Measurements from ENCODE around the gene USP14. TPM values are rescaled to one million over a fixed set of nuclear protein-coding genes. Genes with fewer than 3 reads are reported as not detected.

Gene USP14
- total and polyA plus RNA-seq, 4 donors: 22.8 to 41.2 (median 31.7) TPM

GRCh38 chr18:156514-157230 is 1.7 kb upstream of the USP14 start:
- 95 to 96% methylated on average over 6 of the region's 6 CpGs for WGBS, 2 donors
- DNase-seq: no peak
- H3K4me1 ChIP-seq (ENCODE audit: control insufficient read depth in 5 of 5, insufficient read depth in 5 of 5, low read length in 5 of 5): peaks cover 0 to 5% (median 2%) of the 10 kb centered on the region in 5 donors
- no peaks in the 10 kb centered on the region for H3K27me3 ChIP-seq (ENCODE audit: control insufficient read depth in 3 of 3, insufficient read depth in 3 of 3, low read length in 2 of 3)
- no peaks in the 10 kb centered on the region for H3K36me3 ChIP-seq (ENCODE audit: control insufficient read depth in 4 of 4, insufficient read depth in 4 of 4, low read length in 4 of 4)
- H3K4me3 ChIP-seq: no peak overlapping the region
- no peak for TF ChIP-seq CTCF (IDR thresholded peaks at IDR 0.05; ENCODE audit: control extremely low read depth, extremely low read depth)
- no peak overlapping the region for H3K27ac ChIP-seq (ENCODE audit: low read depth in 1 of 2, low read length in 1 of 2)
- H3K9ac ChIP-seq (ENCODE audit: insufficient read depth in 1 of 2, low read length in 2 of 2): no peak overlapping the region
- no peak for ATAC-seq (ENCODE audit: insufficient read depth, low FRiP score)
- H3K9me3 ChIP-seq (ENCODE audit: control insufficient read depth in 4 of 4, insufficient read depth in 3 of 4, low read length in 3 of 4): no peaks in the 10 kb centered on the region

GRCh38 chr18:159037-159652 is 788 bp downstream of the USP14 start:
- ATAC-seq (ENCODE audit: insufficient read depth, low FRiP score) (no peak), DNase-seq (peak; percentile 18 to 36 (median 19))
- Histone ChIP-seq H3K4me1 (ENCODE audit: control insufficient read depth in 5 of 5, insufficient read depth in 5 of 5, low read length in 5 of 5) (peaks cover 0 to 5% (median 2%) of the 10 kb centered on the region in 5 donors), H3K9ac (ENCODE audit: insufficient read depth in 1 of 2, low read length in 2 of 2) (peak overlapping the region; percentile 74 to 86), H3K27ac (ENCODE audit: low read depth in 1 of 2, low read length in 1 of 2) (peak overlapping the region; percentile 81 to 95), H3K36me3 (ENCODE audit: control insufficient read depth in 4 of 4, insufficient read depth in 4 of 4, low read length in 4 of 4) (no peaks in the 10 kb centered on the region), H3K4me3 (peak overlapping the region; percentile 96), H3K27me3 (ENCODE audit: control insufficient read depth in 3 of 3, insufficient read depth in 3 of 3, low read length in 2 of 3) (no peaks in the 10 kb centered on the region), H3K9me3 (ENCODE audit: control insufficient read depth in 4 of 4, insufficient read depth in 3 of 4, low read length in 3 of 4) (no peaks in the 10 kb centered on the region)
- WGBS, 2 donors: 3% methylated on average over 23 of the region's 23 CpGs
- no peak for TF ChIP-seq CTCF (IDR thresholded peaks at IDR 0.05; ENCODE audit: control extremely low read depth, extremely low read depth)

GRCh38 chr18:159933-160332 is 1.6 kb downstream of the USP14 start:
- peaks cover 0 to 4% (median under 1%) of the 10 kb centered on the region in 4 donors for H3K36me3 ChIP-seq (ENCODE audit: control insufficient read depth in 4 of 4, insufficient read depth in 4 of 4, low read length in 4 of 4)
- H3K9me3 ChIP-seq (ENCODE audit: control insufficient read depth in 4 of 4, insufficient read depth in 3 of 4, low read length in 3 of 4): no peaks in the 10 kb centered on the region
- no peak overlapping the region for H3K9ac ChIP-seq (ENCODE audit: insufficient read depth in 1 of 2, low read length in 2 of 2)
- no peak for DNase-seq
- H3K27ac ChIP-seq (ENCODE audit: low read depth in 1 of 2, low read length in 1 of 2): no peak overlapping the region
- H3K4me1 ChIP-seq (ENCODE audit: control insufficient read depth in 5 of 5, insufficient read depth in 5 of 5, low read length in 5 of 5): peaks cover 0 to 5% (median 2%) of the 10 kb centered on the region in 5 donors
- H3K4me3 ChIP-seq: no peak overlapping the region
- no peak for ATAC-seq (ENCODE audit: insufficient read depth, low FRiP score)
- no peaks in the 10 kb centered on the region for H3K27me3 ChIP-seq (ENCODE audit: control insufficient read depth in 3 of 3, insufficient read depth in 3 of 3, low read length in 2 of 3)
- TF ChIP-seq CTCF (IDR thresholded peaks at IDR 0.05; ENCODE audit: control extremely low read depth, extremely low read depth): no peak
- 97 to 98% methylated on average over 15 of the region's 15 CpGs for WGBS, 2 donors

Measured in lung (tissue), 12 donors.